Frontal cortex (tissue), 4 donors: Measurements from ENCODE around the gene CEACAM5. TPM values are rescaled to one million over a fixed set of nuclear protein-coding genes. Genes with fewer than 3 reads are reported as not detected.
A peak's percentile ranks its signal among the peaks of the same experiment; 100 is the strongest.
"Not testable (repeated sequence)": the region's sequence is repeated elsewhere in the genome, so short reads cannot be mapped to it uniquely, and the experiment has no call there.

Experiments
- DNase-seq, 2 donors: peaks; one replicate each; pipeline ENCODE4 v3.0.0; 2012; ENCODE audit warnings: low spot score in 2 of 2
- FAIRE-seq: peaks from 2 replicates; lab custom pipeline; 2012; peaks lifted over from hg19 to GRCh38; lab: Jason Lieb, UNC
- total RNA-seq: library from RNA; depleted of rRNA; stranded (reverse); fragments of >200 nt; gene quantifications from one replicate; pipeline ENCODE4 v1.2.3, GENCODE V29; 2014
- donor health status: control.
- donor health status: control.
- donor health status: control.

CEACAM5 gene
- total RNA-seq, 1 donor from 2014 or later: not detected

DNA sequence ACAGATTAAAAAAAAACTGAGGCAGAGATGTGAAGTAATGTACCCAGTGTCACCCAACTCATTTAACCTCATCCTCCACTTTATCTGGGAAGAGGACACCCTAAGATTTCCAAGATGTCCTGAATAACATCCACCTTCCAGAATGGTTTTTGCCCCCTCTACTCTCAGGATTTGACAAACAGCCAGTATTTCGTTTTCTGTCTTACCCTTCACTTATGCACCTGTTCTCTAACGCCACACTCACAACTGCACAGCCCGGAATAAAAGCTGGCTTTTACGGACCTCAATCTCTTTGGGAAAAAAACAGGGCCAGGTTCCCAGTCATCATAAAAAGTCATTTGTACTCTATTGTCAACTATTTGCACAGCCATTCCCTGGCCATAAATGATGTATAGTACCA lies 25.7 kb downstream of the CEACAM5 start:
- FAIRE-seq: no peak
- no peak for DNase-seq

DNA sequence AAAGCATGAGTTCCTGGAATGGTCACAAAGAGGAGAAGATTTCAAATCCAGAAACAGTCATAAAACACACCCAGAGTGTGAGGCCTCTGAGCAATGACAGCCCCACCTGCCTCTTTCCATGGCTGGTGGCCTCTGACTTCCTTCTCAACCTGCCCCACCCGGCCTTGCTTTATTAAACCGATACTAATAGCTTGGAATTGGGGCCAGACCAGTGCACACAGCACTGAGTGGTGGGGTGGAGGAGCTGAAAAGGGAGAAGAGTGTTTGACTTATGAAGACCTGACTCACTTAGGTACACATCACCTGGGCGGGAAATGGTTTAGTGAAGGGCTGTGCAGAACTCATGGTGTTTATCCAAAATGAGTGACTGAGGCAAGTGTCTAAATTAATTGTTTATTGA lies 26.2 kb downstream of the CEACAM5 start:
- no peak for FAIRE-seq
- no peak for DNase-seq

DNA sequence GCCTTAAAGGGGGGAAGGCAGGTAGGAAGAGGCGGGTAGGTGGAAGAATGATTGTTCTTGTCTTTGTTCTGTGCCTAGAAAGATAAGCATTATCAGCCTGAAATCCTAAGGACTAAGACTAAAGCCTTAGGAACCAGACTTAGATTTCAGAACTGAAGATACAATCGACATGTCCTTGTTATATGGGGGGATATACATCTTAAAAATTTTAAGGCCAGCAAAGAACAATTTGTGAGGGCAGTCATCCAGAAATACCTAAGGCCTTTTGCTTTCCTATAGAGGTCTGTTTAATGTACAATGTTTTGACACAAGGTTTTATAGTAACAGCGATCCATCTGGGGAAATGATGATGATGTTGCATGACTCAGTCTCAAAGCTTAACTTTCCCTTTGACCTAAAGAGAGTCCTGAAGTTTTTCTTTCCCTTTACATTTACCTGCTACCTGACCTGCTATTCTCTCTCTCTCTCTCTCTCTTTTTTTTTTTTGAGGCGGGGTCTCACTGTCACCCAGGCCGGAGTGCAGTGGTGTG lies 26.7 kb downstream of the CEACAM5 start:
- no peak for FAIRE-seq
- DNase-seq: no peak

DNA sequence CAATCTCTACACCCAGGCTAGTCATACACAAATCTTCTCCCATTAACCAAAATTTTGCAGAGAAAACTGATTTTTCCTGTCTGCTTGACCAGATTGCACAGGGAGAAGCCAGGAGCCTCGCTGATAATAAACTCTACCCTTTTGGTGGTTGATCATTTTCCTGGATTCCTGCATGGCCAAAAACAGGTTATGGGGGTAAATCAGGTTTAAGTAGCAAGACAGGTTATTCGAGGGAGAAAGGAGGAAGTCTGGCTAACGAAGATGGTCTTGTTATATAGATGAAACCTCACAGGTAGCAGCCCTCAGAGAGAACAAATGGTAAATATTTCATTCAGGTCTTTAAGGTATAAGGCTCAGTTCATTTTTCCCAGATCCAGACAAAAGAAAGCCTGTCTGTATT lies 30.9 kb downstream of the CEACAM5 start:
- FAIRE-seq (no peak), DNase-seq (no peak)

DNA sequence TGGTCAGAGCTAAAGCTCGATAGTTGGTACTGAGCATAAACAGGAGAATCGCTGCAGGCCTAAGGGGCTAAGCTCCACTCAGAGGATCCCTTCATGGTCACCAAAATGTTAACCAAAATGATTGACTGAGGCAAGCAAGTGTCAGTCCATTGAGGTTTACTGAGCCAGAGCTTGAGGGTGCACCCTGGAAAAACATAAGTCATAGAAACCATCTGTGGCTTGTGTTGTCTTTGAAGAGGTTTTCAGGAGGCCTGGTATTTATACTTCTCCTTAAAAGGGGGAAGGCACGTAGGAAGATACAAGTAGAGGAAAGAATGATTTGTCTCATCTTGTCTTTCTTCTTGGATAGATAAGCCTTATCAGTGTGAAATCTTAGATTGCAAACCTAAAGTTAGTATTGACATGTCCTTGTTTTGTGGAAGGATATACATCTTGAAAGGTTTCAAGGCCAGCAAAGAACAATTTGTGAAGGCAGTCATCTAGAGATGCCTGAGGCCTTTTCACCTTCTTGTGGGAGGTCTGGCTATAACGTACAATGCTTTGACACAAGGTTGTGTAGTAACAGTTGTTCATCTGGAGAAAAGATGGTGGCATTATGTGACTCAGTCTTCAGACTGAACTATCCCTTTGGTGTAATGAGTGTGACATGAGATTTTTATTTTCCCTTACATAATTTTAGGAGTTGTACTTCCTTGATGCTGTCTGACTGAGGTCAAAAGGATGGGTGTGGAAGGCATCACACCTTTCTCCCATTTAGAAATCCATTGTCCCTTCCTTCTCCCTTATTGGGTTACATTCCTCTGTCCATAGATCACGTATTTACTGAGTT lies 32.2 kb downstream of the CEACAM5 start:
- FAIRE-seq: no peak
- no peak for DNase-seq

DNA sequence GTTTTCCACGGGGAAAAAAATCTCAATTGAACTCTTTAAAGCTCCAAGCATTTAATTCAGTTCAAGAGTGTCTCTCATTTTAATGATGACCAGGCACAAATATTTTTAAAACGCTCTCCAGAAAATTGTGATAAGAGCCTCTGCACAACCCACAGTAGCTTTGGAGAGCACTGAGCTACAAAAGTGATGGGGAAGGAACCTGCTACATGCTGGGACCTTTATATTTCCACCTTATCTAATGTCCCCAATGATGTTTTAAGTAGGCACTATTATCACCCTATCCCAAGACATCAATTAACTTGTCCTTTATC lies 32.8 kb downstream of the CEACAM5 start:
- DNase-seq: no peak
- no peak for FAIRE-seq

DNA sequence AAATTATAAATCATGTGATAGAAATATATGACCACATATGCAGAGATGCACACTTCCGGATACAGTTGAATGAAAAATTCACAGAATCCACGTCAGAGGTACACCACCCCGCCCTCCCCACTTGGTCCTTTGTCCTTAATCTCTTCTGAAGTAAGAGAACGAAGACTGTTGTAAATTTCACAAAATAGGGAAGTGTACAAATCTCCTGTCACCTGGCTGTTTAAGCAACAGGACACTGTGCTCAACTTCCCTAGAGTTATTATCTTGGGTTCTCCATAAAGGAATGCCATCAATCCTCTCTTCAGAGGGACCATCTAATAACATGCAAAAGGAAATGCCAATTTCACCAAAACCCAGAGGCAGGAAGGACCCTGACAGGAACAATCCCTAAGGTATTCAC lies 36.4 kb downstream of the CEACAM5 start:
- no peak for DNase-seq
- no peak for FAIRE-seq

DNA sequence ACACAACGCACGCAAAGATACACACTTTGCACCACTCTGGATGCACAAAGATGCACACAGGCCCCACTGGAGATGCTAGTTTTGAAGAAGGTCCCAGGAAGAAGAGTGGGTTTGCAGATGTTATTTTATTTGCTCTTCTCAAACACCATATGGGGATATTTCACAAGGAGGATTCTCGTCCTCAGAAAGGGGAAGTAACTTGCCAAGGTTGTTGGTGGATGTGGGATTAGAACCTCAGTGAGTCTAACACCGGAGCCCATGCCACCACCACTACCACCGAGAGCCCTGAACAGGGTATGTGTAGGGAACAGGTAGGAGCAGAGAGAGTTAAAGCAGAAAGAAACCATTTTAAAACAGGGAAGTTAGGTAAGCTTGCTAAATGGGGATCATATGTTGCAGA lies 37.3 kb downstream of the CEACAM5 start:
- FAIRE-seq: no peak

DNA sequence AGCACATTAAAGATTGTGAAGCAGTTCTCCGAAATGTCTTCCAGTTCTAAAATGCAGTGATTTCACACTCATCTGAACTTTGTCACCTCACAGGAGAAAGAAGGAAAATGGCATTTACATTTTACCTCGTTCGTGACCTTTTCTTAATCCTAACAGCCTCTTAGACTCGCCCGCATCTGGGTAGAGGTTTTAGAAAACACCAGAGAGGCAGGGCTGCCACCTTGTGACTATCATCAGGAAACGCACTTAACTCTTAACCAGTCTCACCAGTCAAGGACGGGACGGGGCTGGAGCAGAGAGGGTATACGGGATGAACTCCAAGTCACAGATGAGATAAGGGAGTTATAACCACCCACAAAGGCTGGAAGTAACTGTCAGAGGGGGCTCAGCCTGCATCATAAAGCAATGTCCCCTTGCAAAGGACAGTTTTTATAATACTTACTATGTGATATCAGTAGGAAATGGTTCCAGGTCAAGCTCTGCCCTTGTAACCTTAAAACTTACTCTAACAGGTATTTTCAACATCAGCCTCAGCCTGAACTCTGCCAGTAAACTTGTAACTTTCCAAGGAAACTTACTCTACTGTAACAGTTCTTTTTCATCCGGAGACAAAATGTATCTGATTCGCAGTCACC lies 38.3 kb downstream of the CEACAM5 start:
- DNase-seq: peak in 1 of 2 donors; percentile 30

More for the DNA sequence above, 37.3 kb downstream of the CEACAM5 start:
- no peak for DNase-seq

DNA sequence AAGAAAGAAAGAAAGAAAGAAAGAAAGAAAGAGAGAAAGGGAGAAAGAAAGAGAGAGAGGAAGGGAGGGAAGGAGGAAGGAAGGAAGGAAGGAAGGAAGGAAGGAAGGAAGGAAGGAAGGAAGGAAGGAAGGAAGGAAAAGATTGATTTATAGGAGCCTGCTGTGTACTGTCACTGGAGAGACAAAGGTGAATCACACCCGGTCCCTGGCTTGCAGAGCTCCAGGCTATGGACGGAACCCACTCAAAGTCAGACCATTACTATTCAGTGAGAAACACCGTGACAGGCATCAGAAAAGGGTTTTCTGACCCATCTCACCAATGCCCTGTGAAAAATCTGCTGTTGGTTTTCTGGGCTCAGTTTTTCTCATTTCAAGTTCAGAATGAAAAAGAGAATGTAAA lies 39.6 kb downstream of the CEACAM5 start:
- FAIRE-seq (no peak), DNase-seq (no peak)

More for the DNA sequence above, 38.3 kb downstream of the CEACAM5 start:
- no peak for FAIRE-seq

DNA sequence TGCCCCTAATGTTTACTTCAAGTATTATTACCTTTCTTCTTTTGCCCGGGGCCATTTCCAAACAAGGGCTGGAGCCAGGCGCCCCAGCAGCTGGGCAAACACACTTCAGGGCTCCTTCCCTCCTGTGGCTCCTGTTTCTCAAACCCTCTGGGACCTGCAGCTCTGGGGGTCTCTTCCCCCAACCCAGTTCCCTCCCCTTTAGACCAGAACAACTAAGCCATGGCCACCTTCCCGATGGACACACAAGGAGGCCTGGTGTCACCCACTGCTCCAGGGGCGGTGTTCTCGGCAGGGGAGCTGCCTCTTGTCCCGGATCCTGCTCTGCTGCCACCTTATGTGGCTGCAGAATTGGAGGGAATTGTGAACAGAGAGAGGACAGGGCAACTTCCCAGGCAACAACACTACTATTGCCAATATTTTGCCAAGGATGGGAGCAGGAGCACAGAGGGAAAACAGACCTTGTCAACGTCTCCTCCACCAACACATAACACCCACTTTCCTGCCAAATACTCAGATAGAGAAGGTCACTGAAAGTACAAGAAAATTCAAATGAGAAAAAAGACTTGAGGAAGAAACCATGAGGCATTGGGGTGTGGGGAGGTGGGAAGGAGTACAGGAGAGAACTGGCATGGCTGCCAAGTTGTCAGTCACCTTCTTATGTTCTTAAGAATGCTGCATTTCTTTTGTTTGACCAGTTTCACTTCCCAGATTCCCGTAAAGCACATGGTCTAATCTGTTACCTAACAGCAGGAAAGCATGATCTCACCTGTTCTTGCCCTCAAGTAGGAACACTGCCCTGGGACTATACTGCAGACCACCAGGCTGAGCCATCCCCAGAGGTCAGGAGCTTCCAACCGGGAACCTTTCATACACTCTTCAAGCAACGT lies 42.1 kb downstream of the CEACAM5 start:
- FAIRE-seq, DNase-seq: not testable (repeated sequence)

DNA sequence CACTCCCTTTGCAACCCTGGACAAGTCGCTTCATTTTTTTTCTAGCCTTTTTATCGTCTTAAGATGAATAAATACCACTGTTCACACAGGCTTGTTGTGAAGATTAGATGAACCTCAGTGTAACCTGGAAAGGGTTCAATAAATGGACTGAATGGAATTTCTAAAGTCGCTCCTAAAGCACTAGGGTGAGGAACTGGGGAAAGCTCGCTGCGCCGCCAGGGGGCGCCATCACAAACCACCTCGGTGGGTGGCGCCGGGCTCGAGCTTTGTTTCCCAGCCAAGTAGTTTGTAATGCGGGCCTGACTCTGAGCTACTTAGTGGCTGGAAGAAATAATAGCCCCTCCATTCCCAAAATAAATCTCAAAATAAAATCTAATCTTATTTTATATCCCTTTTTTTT lies 44.7 kb downstream of the CEACAM5 start:
- no peak for FAIRE-seq
- no peak for DNase-seq

DNA sequence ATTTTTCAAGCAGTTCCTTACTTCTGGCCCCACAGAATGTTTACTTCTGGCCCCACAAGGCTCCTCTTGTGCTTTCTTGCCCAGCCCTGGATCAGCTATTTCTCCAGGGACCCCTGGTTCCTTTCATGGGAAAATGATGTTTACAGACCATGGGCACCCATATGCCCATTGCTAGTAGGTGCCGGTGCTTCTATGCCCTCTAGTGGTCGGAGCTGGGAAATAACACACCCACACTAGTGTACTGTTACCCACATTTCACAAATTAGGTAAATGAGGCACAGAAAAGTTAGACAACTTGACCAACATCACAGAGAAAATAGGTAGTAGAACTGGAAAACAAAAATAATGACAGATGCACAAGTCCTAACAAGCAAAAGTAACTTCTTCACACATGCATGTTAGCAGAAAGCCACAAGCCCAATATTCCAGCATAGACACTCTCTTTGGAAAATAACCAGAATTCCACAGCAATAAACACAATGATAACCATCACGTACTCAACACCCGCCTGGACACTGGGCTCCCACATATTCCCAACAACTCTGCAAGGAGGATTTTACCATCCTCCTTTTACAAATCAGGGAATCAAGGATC lies 45.6 kb downstream of the CEACAM5 start:
- no peak for DNase-seq
- no peak for FAIRE-seq

DNA sequence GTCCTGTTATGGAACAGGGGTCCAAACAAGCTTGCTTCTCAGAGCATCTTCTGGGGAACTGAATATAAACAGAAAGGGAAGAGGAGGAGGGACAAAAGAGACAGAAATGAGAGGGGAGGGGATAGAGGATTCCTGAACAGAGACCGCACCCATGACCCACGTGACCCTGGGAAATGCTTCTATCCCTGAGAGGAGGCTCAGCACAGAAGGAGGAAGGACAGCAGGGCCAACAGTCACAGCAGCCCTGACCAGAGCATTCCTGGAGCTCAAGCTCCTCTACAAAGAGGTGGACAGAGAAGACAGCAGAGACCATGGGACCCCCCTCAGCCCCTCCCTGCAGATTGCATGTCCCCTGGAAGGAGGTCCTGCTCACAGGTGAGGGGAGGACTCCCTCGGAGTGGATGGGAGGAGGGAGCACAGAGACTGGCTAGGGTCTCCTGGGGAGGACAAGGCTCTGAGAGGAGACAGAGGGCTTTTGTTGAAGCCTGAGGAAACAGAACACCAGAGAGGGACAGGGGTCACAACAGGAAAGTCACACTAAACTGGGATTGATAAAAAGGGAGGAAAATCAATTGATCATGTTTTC lies 47.0 kb downstream of the CEACAM5 start, which contains the start of gene CEACAM6:
Gene CEACAM6, plus strand, starts transcription at position 203 of the 586 bp plus-strand sequence. Its CDS starts 109 bp downstream, at position 312.
- DNase-seq: no peak
- no peak for FAIRE-seq

DNA sequence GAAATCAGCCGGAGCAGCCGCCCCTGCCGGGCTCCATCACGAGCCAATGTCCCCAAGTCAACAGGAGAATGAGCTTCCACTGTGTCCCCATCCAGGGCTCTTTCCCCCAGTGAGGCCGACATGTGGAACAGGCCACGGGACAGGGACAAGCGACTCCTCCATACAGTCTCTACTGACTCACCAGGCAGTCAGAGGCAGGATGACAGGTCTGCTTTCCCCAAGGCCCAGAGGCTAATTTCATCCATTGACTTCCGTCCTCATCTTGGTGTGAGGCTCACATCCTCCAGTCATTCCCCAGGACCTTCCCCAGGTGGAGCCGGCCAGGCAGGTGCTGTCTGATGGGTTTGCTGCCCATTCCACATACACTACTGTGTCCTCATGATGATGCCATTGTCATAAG lies 50.4 kb downstream of the CEACAM5 start:
- DNase-seq (no peak), FAIRE-seq (no peak)

DNA sequence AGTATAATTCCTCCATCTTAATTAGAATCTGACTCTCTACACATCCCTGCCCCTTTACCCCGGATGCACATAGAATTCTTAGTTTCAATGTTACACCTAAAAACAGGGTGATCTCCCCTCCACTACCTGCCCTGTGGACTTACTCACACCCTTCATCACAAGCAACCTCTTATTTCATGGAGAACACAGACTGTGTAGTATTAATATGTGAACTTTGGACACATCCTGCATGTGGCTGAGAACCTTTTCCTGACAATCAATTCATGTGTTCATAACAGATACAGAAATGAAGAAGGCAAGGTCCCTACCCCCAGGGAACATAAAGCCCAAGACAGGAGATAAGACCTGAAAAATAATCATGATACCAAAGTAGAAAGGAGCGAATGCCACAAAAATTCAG lies 58.7 kb downstream of the CEACAM5 start:
- FAIRE-seq (no peak), DNase-seq (no peak)

DNA sequence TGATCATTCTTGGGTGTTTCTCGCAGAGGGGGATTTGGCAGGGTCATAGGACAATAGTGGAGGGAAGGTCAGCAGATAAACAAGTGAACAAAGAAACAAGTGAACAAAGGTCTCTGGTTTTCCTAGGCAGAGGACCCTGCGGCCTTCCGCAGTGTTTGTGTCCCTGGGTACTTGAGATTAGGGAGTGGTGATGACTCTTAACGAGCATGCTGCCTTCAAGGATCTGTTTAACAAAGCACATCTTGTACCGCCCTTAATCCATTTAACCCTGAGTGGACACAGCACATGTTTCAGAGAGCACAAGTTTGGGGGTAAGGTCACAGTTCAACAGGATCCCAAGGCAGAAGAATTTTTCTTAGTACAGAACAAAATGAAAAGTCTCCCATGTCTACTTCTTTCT lies 59.7 kb downstream of the CEACAM5 start:
- FAIRE-seq, DNase-seq: not testable (repeated sequence)

DNA sequence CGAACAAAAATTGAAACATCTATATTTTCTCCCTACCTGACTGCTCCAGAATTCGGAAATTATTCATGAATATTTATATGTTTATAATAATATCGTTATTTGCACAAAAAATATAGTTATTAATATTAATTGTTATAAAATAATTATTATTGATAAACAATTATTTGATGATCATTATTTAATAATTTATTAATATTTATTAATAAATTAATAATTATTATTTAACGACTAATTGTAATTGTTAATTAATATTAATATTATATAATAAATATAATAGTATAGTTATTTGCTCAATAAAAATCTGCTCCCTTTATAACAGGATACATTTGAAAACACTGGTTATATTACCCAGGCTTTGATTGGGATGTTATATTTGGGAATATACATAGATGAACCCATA lies 61.2 kb downstream of the CEACAM5 start:
- DNase-seq (no peak), FAIRE-seq (peak; percentile 98)

DNA sequence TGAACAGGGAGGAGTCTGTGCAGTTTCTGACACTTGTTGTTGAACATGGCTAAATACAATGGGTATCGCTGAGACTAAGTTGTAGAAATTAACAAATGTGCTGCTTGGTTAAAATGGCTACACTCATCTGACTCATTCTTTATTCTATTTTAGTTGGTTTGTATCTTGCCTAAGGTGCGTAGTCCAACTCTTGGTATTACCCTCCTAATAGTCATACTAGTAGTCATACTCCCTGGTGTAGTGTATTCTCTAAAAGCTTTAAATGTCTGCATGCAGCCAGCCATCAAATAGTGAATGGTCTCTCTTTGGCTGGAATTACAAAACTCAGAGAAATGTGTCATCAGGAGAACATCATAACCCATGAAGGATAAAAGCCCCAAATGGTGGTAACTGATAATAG lies 63.0 kb downstream of the CEACAM5 start:
- no peak for DNase-seq
- no peak for FAIRE-seq
